Measurements from ENCODE around the gene ITGB2.

Gene ITGB2

GRCh38 chr21:44842721-44843445 lies 77.8 kb downstream of the ITGB2 start:
- no peak for DNase-seq

GRCh38 chr21:44842087-44842486 lies 78.6 kb downstream of the ITGB2 start:
- DNase-seq = no peak

GRCh38 chr21:44840771-44841170 lies 79.9 kb downstream of the ITGB2 start:
- DNase-seq = no peak

GRCh38 chr21:44838951-44839350 lies 81.7 kb downstream of the ITGB2 start:
- DNase-seq = no peak

GRCh38 chr21:44838039-44838895 lies 82.4 kb downstream of the ITGB2 start:
- no peak for DNase-seq

GRCh38 chr21:44837537-44837936 lies 83.2 kb downstream of the ITGB2 start:
- DNase-seq = no peak

- DNase-seq = peak; percentile 21
These were observed 83.8 kb downstream of the ITGB2 start for GRCh38 chr21:44836666-44837471.

- DNase-seq = no peak
These were observed 84.4 kb downstream of the ITGB2 start for GRCh38 chr21:44836349-44836665.
